Astrocyte (in vitro differentiated cells and primary cell): ENCODE measurements around the gene AUTS2.

Experiments used
- CTCF ChIP-seq: IDR thresholded peaks from 2 replicates; pipeline ENCODE4 v1.5.1; 2011; ENCODE audit warnings: low read depth, mild to moderate bottlenecking, inconsistent platforms, low read length, moderate library complexity; ENCODE audit not compliant: insufficient read depth
- EZH2 ChIP-seq: IDR thresholded peaks from 2 replicates; pipeline ENCODE4 v1.6.1; 2012; ENCODE audit warnings: mild to moderate bottlenecking, low read length, inconsistent platforms; ENCODE audit not compliant: insufficient read depth

- TF ChIP-seq CTCF (no peak), EZH2 (no peak)
Observed at GRCh38 chr7:70098133-70098561, 499.9 kb downstream of the AUTS2 start.
